HPDE6-E6E7 (cell line): ENCODE measurements around the gene HMX2.

Experiments used
- DNase-seq: peaks from one replicate; pipeline ENCODE4 v3.0.0; 2011; ENCODE audit warnings: missing footprints; ENCODE audit errors: extremely low spot score

The HMX2 gene

GRCh38 chr10:123147635-123148413 is at the start of gene HMX2:
Gene HMX2, plus strand, starts transcription at chr10:123148136. Its CDS starts 243 bp downstream, at chr10:123148379.
- no peak for DNase-seq

GRCh38 chr10:123100030-123100762 is 47.7 kb upstream of the HMX2 start:
- no peak for DNase-seq

- DNase-seq, result no peak
Measured at GRCh38 chr10:123101872-123102271, 46.1 kb upstream of the HMX2 start.

GRCh38 chr10:123102673-123103072 is 45.3 kb upstream of the HMX2 start:
- no peak for DNase-seq

GRCh38 chr10:123103944-123104343 is 44.0 kb upstream of the HMX2 start:
- peak; percentile 39 for DNase-seq

GRCh38 chr10:123109466-123109865 is 38.5 kb upstream of the HMX2 start:
- peak; percentile 48 for DNase-seq

- DNase-seq, result no peak
Measured at GRCh38 chr10:123117644-123118417, 30.1 kb upstream of the HMX2 start.

- no peak for DNase-seq
Measured at GRCh38 chr10:123119081-123119480, 28.9 kb upstream of the HMX2 start.

- DNase-seq, result no peak
Measured at GRCh38 chr10:123126246-123126645, 21.7 kb upstream of the HMX2 start.

GRCh38 chr10:123129618-123130271 is 18.2 kb upstream of the HMX2 start:
- no peak for DNase-seq

- DNase-seq, result peak; percentile 76
Measured at GRCh38 chr10:123132576-123133477, 15.1 kb upstream of the HMX2 start.

- DNase-seq, result no peak
Measured at GRCh38 chr10:123133541-123134342, 14.2 kb upstream of the HMX2 start.

GRCh38 chr10:123134343-123134914 is 13.5 kb upstream of the HMX2 start:
- no peak for DNase-seq

- DNase-seq, result no peak
Measured at GRCh38 chr10:123134915-123135414, 13.0 kb upstream of the HMX2 start.

GRCh38 chr10:123135415-123136141 is 12.4 kb upstream of the HMX2 start, which contains the start of gene HMX3:
Gene HMX3, plus strand, starts transcription at chr10:123135970. Its CDS starts 81 bp downstream, at chr10:123136051.
- DNase-seq, result no peak

- DNase-seq, result no peak
Measured at GRCh38 chr10:123136221-123136805, 11.6 kb upstream of the HMX2 start.

GRCh38 chr10:123136806-123137642 is 10.9 kb upstream of the HMX2 start:
- DNase-seq, result no peak
